Duodenal mucosa (tissue), 2 donors: ENCODE results near the gene MDFI.
"Not testable (repeated sequence)": the region's sequence is repeated elsewhere in the genome, so short reads cannot be mapped to it uniquely, and the experiment has no call there.

ENCODE experiments used
- H3K27ac ChIP-seq: one replicate; pipeline ENCODE4 v1.7.0; 2013; ENCODE audit warnings: low read depth, low read length
- H3K27me3 ChIP-seq, 2 donors: one replicate each; pipeline ENCODE4 v1.7.0; 2013; ENCODE audit warnings: low read length in 2 of 2, control low read depth in 1 of 2; ENCODE audit not compliant: insufficient read depth in 2 of 2, control insufficient read depth in 1 of 2
- H3K36me3 ChIP-seq, 2 donors: one replicate each; pipeline ENCODE4 v1.7.0; 2013; ENCODE audit warnings: low read length in 2 of 2, control low read depth in 1 of 2; ENCODE audit not compliant: insufficient read depth in 2 of 2, control insufficient read depth in 1 of 2
- H3K4me1 ChIP-seq, 2 donors: one replicate each; pipeline ENCODE4 v1.7.0; 2013; ENCODE audit warnings: low read length in 2 of 2, control low read depth in 1 of 2; ENCODE audit not compliant: insufficient read depth in 2 of 2, control insufficient read depth in 1 of 2
- H3K4me3 ChIP-seq, 2 donors: one replicate each; pipeline ENCODE4 v1.7.0; 2013; ENCODE audit warnings: low read length in 2 of 2, low read depth in 1 of 2
- H3K9ac ChIP-seq, 2 donors: one replicate each; pipeline ENCODE4 v1.7.0; 2013; ENCODE audit warnings: low read length in 2 of 2, low read depth in 1 of 2
- H3K9me3 ChIP-seq, 2 donors: one replicate each; pipeline ENCODE4 v1.7.0; 2013; ENCODE audit warnings: low read length in 2 of 2, control low read depth in 1 of 2; ENCODE audit not compliant: control insufficient read depth in 1 of 2

The MDFI gene

GRCh38 chr6:41619193-41619592 lies 19.1 kb upstream of the MDFI start:
- not testable (repeated sequence) for H3K9ac ChIP-seq, H3K27me3 ChIP-seq, H3K4me1 ChIP-seq, H3K27ac ChIP-seq, H3K36me3 ChIP-seq, H3K4me3 ChIP-seq, H3K9me3 ChIP-seq

- Histone ChIP-seq H3K4me3 (no peak overlapping the region), H3K4me1 (peaks cover 3 to 6% of the 10 kb centered on the region in 2 donors), H3K27me3 (no peaks in the 10 kb centered on the region), H3K9me3 (no peaks in the 10 kb centered on the region), H3K9ac (no peak overlapping the region), H3K36me3 (no peaks in the 10 kb centered on the region), H3K27ac (no peak overlapping the region)
These were observed 16.9 kb upstream of the MDFI start for GRCh38 chr6:41621367-41621766.

GRCh38 chr6:41621802-41622201 lies 16.5 kb upstream of the MDFI start:
- peaks cover 3 to 6% of the 10 kb centered on the region in 2 donors for H3K4me1 ChIP-seq
- no peak overlapping the region for H3K4me3 ChIP-seq
- no peaks in the 10 kb centered on the region for H3K36me3 ChIP-seq
- H3K27ac ChIP-seq = no peak overlapping the region
- no peak overlapping the region for H3K9ac ChIP-seq
- no peaks in the 10 kb centered on the region for H3K9me3 ChIP-seq
- H3K27me3 ChIP-seq = no peaks in the 10 kb centered on the region

- no peaks in the 10 kb centered on the region for H3K9me3 ChIP-seq
- no peaks in the 10 kb centered on the region for H3K36me3 ChIP-seq
- no peak overlapping the region for H3K27ac ChIP-seq
- H3K27me3 ChIP-seq = no peaks in the 10 kb centered on the region
- H3K4me3 ChIP-seq = no peak overlapping the region
- peaks cover 3 to 6% of the 10 kb centered on the region in 2 donors for H3K4me1 ChIP-seq
- H3K9ac ChIP-seq = no peak overlapping the region
These were observed 15.9 kb upstream of the MDFI start for GRCh38 chr6:41622206-41622988.

- Histone ChIP-seq H3K36me3 (no peaks in the 10 kb centered on the region), H3K27ac (no peak overlapping the region), H3K9me3 (no peaks in the 10 kb centered on the region), H3K27me3 (no peaks in the 10 kb centered on the region), H3K4me3 (no peak overlapping the region), H3K4me1 (peaks cover 3 to 6% of the 10 kb centered on the region in 2 donors), H3K9ac (no peak overlapping the region)
These were observed 14.9 kb upstream of the MDFI start for GRCh38 chr6:41623330-41623729.

GRCh38 chr6:41624621-41625380 lies 13.5 kb upstream of the MDFI start:
- peaks cover 3 to 6% of the 10 kb centered on the region in 2 donors for H3K4me1 ChIP-seq
- no peak overlapping the region for H3K27ac ChIP-seq
- no peaks in the 10 kb centered on the region for H3K9me3 ChIP-seq
- no peak overlapping the region for H3K9ac ChIP-seq
- no peak overlapping the region for H3K4me3 ChIP-seq
- no peaks in the 10 kb centered on the region for H3K36me3 ChIP-seq
- no peaks in the 10 kb centered on the region for H3K27me3 ChIP-seq

GRCh38 chr6:41625442-41625841 lies 12.8 kb upstream of the MDFI start:
- no peaks in the 10 kb centered on the region for H3K27me3 ChIP-seq
- peaks cover 3 to 6% of the 10 kb centered on the region in 2 donors for H3K4me1 ChIP-seq
- H3K4me3 ChIP-seq = no peak overlapping the region
- H3K27ac ChIP-seq = no peak overlapping the region
- H3K9ac ChIP-seq = no peak overlapping the region
- H3K9me3 ChIP-seq = no peaks in the 10 kb centered on the region
- no peaks in the 10 kb centered on the region for H3K36me3 ChIP-seq

- H3K9me3 ChIP-seq = no peaks in the 10 kb centered on the region
- no peak overlapping the region for H3K9ac ChIP-seq
- H3K4me1 ChIP-seq = peaks cover 3 to 6% of the 10 kb centered on the region in 2 donors
- no peak overlapping the region for H3K4me3 ChIP-seq
- no peaks in the 10 kb centered on the region for H3K36me3 ChIP-seq
- no peaks in the 10 kb centered on the region for H3K27me3 ChIP-seq
- H3K27ac ChIP-seq = no peak overlapping the region
These were observed 12.2 kb upstream of the MDFI start for GRCh38 chr6:41626022-41626421.

GRCh38 chr6:41626917-41627316 lies 11.4 kb upstream of the MDFI start:
- Histone ChIP-seq H3K4me1 (peaks cover 3 to 6% of the 10 kb centered on the region in 2 donors), H3K4me3 (no peak overlapping the region), H3K9ac (no peak overlapping the region), H3K9me3 (no peaks in the 10 kb centered on the region), H3K27ac (no peak overlapping the region), H3K36me3 (no peaks in the 10 kb centered on the region), H3K27me3 (no peaks in the 10 kb centered on the region)

GRCh38 chr6:41629128-41629527 lies 9.1 kb upstream of the MDFI start:
- H3K4me1 ChIP-seq = peaks cover 3 to 6% of the 10 kb centered on the region in 2 donors
- H3K36me3 ChIP-seq = no peaks in the 10 kb centered on the region
- H3K9me3 ChIP-seq = no peaks in the 10 kb centered on the region
- H3K4me3 ChIP-seq = no peak overlapping the region
- H3K27me3 ChIP-seq = peaks cover 3% of the 10 kb centered on the region in 2 donors
- no peak overlapping the region for H3K9ac ChIP-seq
- H3K27ac ChIP-seq = no peak overlapping the region
